Stimulated activated CD8-positive, alpha-beta memory T cell treated with anti-CD3 and anti-CD28 coated beads, Interleukin-4, amount 100 ng/mL, for 24 hours (primary cell): ENCODE measurements around the gene NDNF.

Source experiments
- DNase-seq: peaks from one replicate; pipeline ENCODE4 v3.0.0-alpha.2; 2020; ENCODE audit warnings: low read depth

The NDNF gene

GRCh38 chr4:121070696-121071639, 1.4 kb downstream of the NDNF start:
- no peak for DNase-seq

- DNase-seq: no peak
Observed at GRCh38 chr4:121070274-121070673, 2.1 kb downstream of the NDNF start.

- DNase-seq: no peak
Observed at GRCh38 chr4:121069430-121069829, 2.9 kb downstream of the NDNF start.

GRCh38 chr4:121064482-121064881, 7.9 kb downstream of the NDNF start:
- DNase-seq: no peak

- DNase-seq: no peak
Observed at GRCh38 chr4:121062521-121062920, 9.8 kb downstream of the NDNF start.

GRCh38 chr4:121061861-121062260, 10.5 kb downstream of the NDNF start:
- DNase-seq: no peak

- no peak for DNase-seq
Observed at GRCh38 chr4:121061215-121061614, 11.1 kb downstream of the NDNF start.

GRCh38 chr4:121057466-121057922, 14.8 kb downstream of the NDNF start:
- DNase-seq: no peak

GRCh38 chr4:121056066-121056465, 16.3 kb downstream of the NDNF start:
- no peak for DNase-seq

GRCh38 chr4:121054373-121054772, 18.0 kb downstream of the NDNF start:
- no peak for DNase-seq

- no peak for DNase-seq
Observed at GRCh38 chr4:121053601-121054143, 18.7 kb downstream of the NDNF start.

- DNase-seq: no peak
Observed at GRCh38 chr4:121050300-121050699, 22.0 kb downstream of the NDNF start.

GRCh38 chr4:121049072-121049599, 23.2 kb downstream of the NDNF start:
- DNase-seq: no peak

GRCh38 chr4:121048165-121048564, 24.2 kb downstream of the NDNF start:
- DNase-seq: no peak

GRCh38 chr4:121041307-121042090, 30.8 kb downstream of the NDNF start:
- DNase-seq: no peak

- no peak for DNase-seq
Observed at GRCh38 chr4:121034017-121034416, 38.3 kb downstream of the NDNF start.

GRCh38 chr4:121030711-121031110, 41.6 kb downstream of the NDNF start:
- DNase-seq: no peak

- no peak for DNase-seq
Observed at GRCh38 chr4:121030131-121030530, 42.2 kb downstream of the NDNF start.

GRCh38 chr4:121026034-121026433, 46.3 kb downstream of the NDNF start:
- no peak for DNase-seq

- DNase-seq: no peak
Observed at GRCh38 chr4:121025540-121025939, 46.8 kb downstream of the NDNF start.

- DNase-seq: no peak
Observed at GRCh38 chr4:121018543-121018942, 53.8 kb downstream of the NDNF start.

GRCh38 chr4:121016611-121017010, 55.7 kb downstream of the NDNF start:
- no peak for DNase-seq
